Endothelial cell of umbilical vein (primary cell): ENCODE data around the gene KCNH2. TPM values are rescaled to one million over a fixed set of nuclear protein-coding genes. Genes with fewer than 3 reads are reported as not detected.

Experiments
- BruUV-seq: library from RNA; stranded (reverse); fragments of 400-500 nt; replicated peaks from 2 replicates; lab custom pipeline; 2021; lab: Mats Ljungman, UMichigan
- CTCF ChIA-PET: fragments of 300-600, 350-600 bp; sonication (Branson Sonifier 250); formaldehyde crosslinking; loops from one replicate; lab custom pipeline; 2021; ENCODE audit warnings: antibody characterized with exemption, inconsistent platforms; lab: Charles Lee
- POLR2A ChIA-PET: fragments of 300-600, 350-600 bp; sonication (Branson Sonifier 250); formaldehyde crosslinking; loops from one replicate; lab custom pipeline; 2021; ENCODE audit warnings: antibody characterized with exemption, inconsistent platforms; lab: Charles Lee
- DNase-seq: peaks from one replicate; pipeline ENCODE4 v3.0.0-alpha.2; 2011; ENCODE audit warnings: low read depth, low spot score
- FAIRE-seq: peaks from 2 replicates; lab custom pipeline; 2011; peaks lifted over from hg19 to GRCh38; lab: Jason Lieb, UNC
- H2AFZ ChIP-seq: 2 replicates; pipeline ENCODE4 v1.6.0; 2012; ENCODE audit warnings: low read depth, low read length, control low read depth, inconsistent platforms
- H3K27ac ChIP-seq: 2 replicates; pipeline ENCODE4 v1.5.1; 2011; ENCODE audit warnings: low read depth, mild to moderate bottlenecking, control low read depth, low read length, moderate library complexity; ENCODE audit not compliant: insufficient read depth
- H3K27me3 ChIP-seq, 2 experiments: 2 replicates each; pipeline versions ENCODE4 v1.6.0 to v1.6.1; 2011; ENCODE audit warnings: low read length in 2 of 2, mixed read lengths in 1 of 2; ENCODE audit not compliant: control insufficient read depth in 2 of 2, insufficient read depth in 2 of 2
- H3K36me3 ChIP-seq, 2 experiments: 2 replicates in 1 of 2; 3 replicates in 1 of 2; pipeline ENCODE4 v1.5.1; 2011; ENCODE audit warnings: low read length in 2 of 2, mild to moderate bottlenecking in 1 of 2, moderate library complexity in 1 of 2; ENCODE audit not compliant: control insufficient read depth in 2 of 2, insufficient read depth in 2 of 2; ENCODE audit errors: extremely low read depth in 1 of 2
- H3K4me1 ChIP-seq: 3 replicates; pipeline ENCODE4 v1.5.1; 2011; ENCODE audit warnings: mild to moderate bottlenecking, low read length; ENCODE audit not compliant: control insufficient read depth, insufficient read depth; ENCODE audit errors: extremely low read depth
- H3K4me2 ChIP-seq: 2 replicates; pipeline ENCODE4 v1.6.1; 2011; ENCODE audit warnings: low read length, control low read depth, mixed read lengths; ENCODE audit not compliant: insufficient read depth
- H3K4me3 ChIP-seq, 3 experiments: fragments of 200-600 bp in 1 of 3; sonication (generic), shearing (Covaris generic) in 1 of 3; replicated peaks in 1 of 3; 2 replicates each; pipeline ENCODE4 v1.5.1; 2011 to 2016; ENCODE audit warnings: control low read depth in 3 of 3, low read length in 3 of 3, mild to moderate bottlenecking in 2 of 3, inconsistent platforms in 1 of 3, low read depth in 1 of 3, moderate library complexity in 1 of 3; ENCODE audit not compliant: insufficient read depth in 1 of 3
- H3K79me2 ChIP-seq: 2 replicates; pipeline ENCODE4 v1.6.0; 2012; ENCODE audit warnings: low read length, inconsistent platforms; ENCODE audit not compliant: control insufficient read depth, insufficient read depth
- H3K9ac ChIP-seq: replicated peaks from 2 replicates; pipeline ENCODE3; 2011; ENCODE audit warnings: low read length, control low read depth; ENCODE audit not compliant: insufficient read depth; ENCODE audit errors: extremely low read depth
- H3K9me1 ChIP-seq: replicated peaks from 3 replicates; pipeline ENCODE4 v1.6.0; 2011; ENCODE audit warnings: mild to moderate bottlenecking, low read length; ENCODE audit not compliant: control insufficient read depth, insufficient read depth; ENCODE audit errors: extremely low read depth
- H3K9me3 ChIP-seq: replicated peaks from 2 replicates; pipeline ENCODE4 v1.5.1; 2012; ENCODE audit warnings: low read length, inconsistent platforms; ENCODE audit not compliant: control insufficient read depth, insufficient read depth
- H4K20me1 ChIP-seq: replicated peaks from 2 replicates; pipeline ENCODE3; 2011; ENCODE audit warnings: mild to moderate bottlenecking, low read length; ENCODE audit not compliant: control insufficient read depth, insufficient read depth; ENCODE audit errors: extremely low read depth
- CTCF ChIP-seq, 2 donors: IDR thresholded peaks; 1 replicate in 1 of 2; 2 replicates in 1 of 2; pipeline ENCODE4 v1.5.1; 2011; ENCODE audit warnings: low read length in 2 of 2, mild to moderate bottlenecking in 2 of 2, moderate library complexity in 2 of 2, control low read depth in 1 of 2, inconsistent platforms in 1 of 2, low read depth in 1 of 2; ENCODE audit not compliant: insufficient read depth in 1 of 2; ENCODE audit errors: extremely low read depth in 1 of 2
- EZH2 ChIP-seq: IDR thresholded peaks from 2 replicates; pipeline ENCODE4 v1.6.1; 2012; ENCODE audit warnings: borderline replicate concordance, low read depth, mild to moderate bottlenecking, moderate library complexity, low read length, inconsistent platforms; ENCODE audit not compliant: severe bottlenecking
- FOS ChIP-seq: IDR thresholded peaks from 2 replicates; pipeline ENCODE4 v1.6.1; 2011; ENCODE audit warnings: mild to moderate bottlenecking, low read length, moderate library complexity, borderline replicate concordance; ENCODE audit not compliant: insufficient read depth
- GATA2 ChIP-seq: IDR thresholded peaks from 2 replicates; pipeline ENCODE4 v1.7.0; 2011; ENCODE audit warnings: low read depth, mild to moderate bottlenecking, moderate library complexity, mixed read lengths, low read length; ENCODE audit not compliant: insufficient read length, insufficient read depth
- JUN ChIP-seq: IDR thresholded peaks from 2 replicates; pipeline ENCODE4 v1.6.1; 2011; ENCODE audit warnings: borderline replicate concordance, low read depth; ENCODE audit not compliant: insufficient read length, insufficient read depth
- MYC ChIP-seq: IDR thresholded peaks from one replicate; pipeline ENCODE4 v1.6.1; 2011; ENCODE audit warnings: mild to moderate bottlenecking, low read depth, low read length
- POLR2A ChIP-seq: IDR thresholded peaks from 2 replicates; pipeline ENCODE4 v1.6.1; 2012; ENCODE audit warnings: low read depth, mild to moderate bottlenecking, control low read depth, low read length
- POLR2AphosphoS5 ChIP-seq: IDR thresholded peaks from 2 replicates; pipeline ENCODE4 v1.6.1; 2012; ENCODE audit warnings: low read depth, mild to moderate bottlenecking, control low read depth, low read length, moderate library complexity; ENCODE audit not compliant: insufficient read depth
- dilution Hi-C: fragments of 300-500 bp; cut with MboI; formaldehyde crosslinking; loops from one replicate; pipeline ENCODE4 v1.15.0; 2019; ENCODE audit warnings: low sequenced_read_pairs; ENCODE audit not compliant: extremely low pct_ligation_motif_present
- intact Hi-C: fragments of 100-400 bp; cut with micrococcal nuclease; formaldehyde crosslinking; loops from one replicate; pipeline ENCODE4 v1.10.0; 2022
- polyA plus RNA-seq, 4 experiments: library from polyadenylated mRNA; depleted of rRNA in 3 of 4; stranded (reverse) in 3 of 4; unstranded in 1 of 4; fragments of >200 nt; gene quantifications; 2 replicates each; pipeline versions ENCODE4 v1.2.1 to v1.2.3, GENCODE V29; 2011 to 2012; ENCODE audit warnings: missing spikeins in 1 of 4
- total RNA-seq: library from RNA; stranded (reverse); gene quantifications from 2 replicates; pipeline ENCODE4 v1.2.3, GENCODE V29; 2021
- TF ChIP-seq, protein P1 (sequence below): IDR thresholded peaks from 2 replicates; pipeline ENCODE4 v1.6.1; 2011; ENCODE audit not compliant: insufficient read depth, insufficient read length

Gene KCNH2
- total and polyA plus RNA-seq, 2 donors (not counting 3 experiments of a cell fraction or from before 2014, with no cell fraction given) = 0.03 to 0.09 TPM

DNA sequence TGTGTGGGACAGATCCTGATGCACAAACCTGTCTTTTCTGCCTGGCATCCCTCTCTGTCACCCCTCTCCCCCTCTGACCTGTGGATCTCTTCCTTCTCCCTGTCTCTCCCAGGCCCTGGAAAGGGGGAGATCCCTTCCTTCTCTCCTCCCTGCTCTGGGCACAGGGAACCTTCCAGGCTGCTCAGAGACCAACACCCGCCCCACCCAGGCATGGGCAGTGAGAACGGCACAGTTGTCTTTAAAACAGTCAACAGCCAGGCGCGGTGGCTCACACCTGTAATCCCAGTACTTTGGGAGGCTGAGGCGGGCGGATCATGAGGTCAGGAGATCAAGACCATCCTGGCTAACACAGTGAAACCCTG, 34.7 kb downstream of the KCNH2 start:
- Histone ChIP-seq H3K9me1 (no peaks in the 10 kb centered on the region), H3K4me3 (no peak overlapping the region), H3K4me2 (no peak overlapping the region), H3K27me3 (peaks cover 11% of the 10 kb centered on the region in 2 experiments), H2AFZ (no peak overlapping the region), H4K20me1 (no peaks in the 10 kb centered on the region), H3K9ac (no peak overlapping the region), H3K27ac (no peak overlapping the region), H3K36me3 (no peaks in the 10 kb centered on the region), H3K9me3 (no peaks in the 10 kb centered on the region), H3K4me1 (no peaks in the 10 kb centered on the region), H3K79me2 (no peaks in the 10 kb centered on the region)
- no peak for FAIRE-seq
- intact Hi-C loops (loop anchor here (5.0 kb wide), 1 partner anchor 41 kb away; no protein-coding TSS in a partner anchor), dilution Hi-C loops (no loop called here)
- ChIA-PET CTCF (no interaction called here), POLR2A (no interaction called here)
- BruUV-seq = no TSS peak
- DNase-seq = no peak
- TF ChIP-seq GATA2 = no peak
- no peak for TF ChIP-seq POLR2A

GRCh38 chr7:150942591-150943452, 35.3 kb downstream of the KCNH2 start:
- ChIA-PET POLR2A (no interaction called here), CTCF (no interaction called here)
- no peak overlapping the region for H3K27ac ChIP-seq
- H4K20me1 ChIP-seq = no peaks in the 10 kb centered on the region
- dilution Hi-C loops = no loop called here
- TF ChIP-seq JUN (no peak), EZH2 (no peak), GATA2 (no peak), FOS (no peak), POLR2AphosphoS5 (no peak), CTCF (IDR thresholded peaks at IDR 0.05; ENCODE audit: extremely low read depth in 1 of 2, insufficient read depth in 1 of 2, low read depth in 1 of 2, low read length in 2 of 2) (no peak), POLR2A (no peak), MYC (no peak)
- TF ChIP-seq, protein P1, sequence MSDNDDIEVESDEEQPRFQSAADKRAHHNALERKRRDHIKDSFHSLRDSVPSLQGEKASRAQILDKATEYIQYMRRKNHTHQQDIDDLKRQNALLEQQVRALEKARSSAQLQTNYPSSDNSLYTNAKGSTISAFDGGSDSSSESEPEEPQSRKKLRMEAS = no peak
- H3K36me3 ChIP-seq = no peaks in the 10 kb centered on the region
- no peak overlapping the region for H3K4me2 ChIP-seq
- H3K79me2 ChIP-seq = no peaks in the 10 kb centered on the region
- no peak overlapping the region for H2AFZ ChIP-seq
- no TSS peak for BruUV-seq
- H3K9me1 ChIP-seq = no peaks in the 10 kb centered on the region
- no peaks in the 10 kb centered on the region for H3K4me1 ChIP-seq
- intact Hi-C loops = loop anchor here (5.0 kb wide), 1 partner anchor 41 kb away; no protein-coding TSS in a partner anchor
- H3K9ac ChIP-seq = no peak overlapping the region
- no peak for DNase-seq
- no peak overlapping the region for H3K4me3 ChIP-seq
- no peak for FAIRE-seq
- peaks cover 8 to 10% of the 10 kb centered on the region in 2 experiments for H3K27me3 ChIP-seq
- H3K9me3 ChIP-seq = no peaks in the 10 kb centered on the region
